ENCODE data around the gene NEIL3.

DNA sequence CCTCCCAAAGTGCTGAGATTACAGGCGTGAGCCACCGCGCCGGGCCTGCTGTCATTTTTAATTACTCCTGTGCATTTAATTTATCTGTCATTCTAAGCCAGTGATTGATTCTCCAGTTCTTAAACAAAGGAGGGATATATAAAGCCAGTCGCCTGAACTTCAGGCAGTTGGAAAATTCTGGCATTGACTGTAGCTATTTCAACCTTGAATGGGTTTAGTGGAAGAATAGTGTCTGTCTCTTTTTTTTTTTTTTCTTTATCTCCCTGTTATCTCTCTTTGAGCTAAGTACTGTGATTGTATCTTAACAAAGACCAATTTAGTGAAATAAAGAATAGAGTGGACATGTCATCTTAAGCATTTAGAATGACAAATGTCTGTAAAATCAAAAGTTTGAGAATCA is 11.0 kb downstream of the NEIL3 start:
- TF ChIP-seq, protein P1, sequence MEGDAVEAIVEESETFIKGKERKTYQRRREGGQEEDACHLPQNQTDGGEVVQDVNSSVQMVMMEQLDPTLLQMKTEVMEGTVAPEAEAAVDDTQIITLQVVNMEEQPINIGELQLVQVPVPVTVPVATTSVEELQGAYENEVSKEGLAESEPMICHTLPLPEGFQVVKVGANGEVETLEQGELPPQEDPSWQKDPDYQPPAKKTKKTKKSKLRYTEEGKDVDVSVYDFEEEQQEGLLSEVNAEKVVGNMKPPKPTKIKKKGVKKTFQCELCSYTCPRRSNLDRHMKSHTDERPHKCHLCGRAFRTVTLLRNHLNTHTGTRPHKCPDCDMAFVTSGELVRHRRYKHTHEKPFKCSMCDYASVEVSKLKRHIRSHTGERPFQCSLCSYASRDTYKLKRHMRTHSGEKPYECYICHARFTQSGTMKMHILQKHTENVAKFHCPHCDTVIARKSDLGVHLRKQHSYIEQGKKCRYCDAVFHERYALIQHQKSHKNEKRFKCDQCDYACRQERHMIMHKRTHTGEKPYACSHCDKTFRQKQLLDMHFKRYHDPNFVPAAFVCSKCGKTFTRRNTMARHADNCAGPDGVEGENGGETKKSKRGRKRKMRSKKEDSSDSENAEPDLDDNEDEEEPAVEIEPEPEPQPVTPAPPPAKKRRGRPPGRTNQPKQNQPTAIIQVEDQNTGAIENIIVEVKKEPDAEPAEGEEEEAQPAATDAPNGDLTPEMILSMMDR (IDR thresholded peaks at IDR 0.05): no peak
- no peak for TF ChIP-seq EZH2 (IDR thresholded peaks at IDR 0.05; ENCODE audit: borderline replicate concordance, insufficient read depth, low read depth, low read length, poor library complexity, severe bottlenecking)
